Measurements from ENCODE around the gene PCDHGA1.
A peak's percentile ranks its signal among the peaks of the same experiment; 100 is the strongest.
"Not testable (repeated sequence)": the region's sequence is repeated elsewhere in the genome, so short reads cannot be mapped to it uniquely, and the experiment has no call there.

The PCDHGA1 gene

GRCh38 chr5:141330299-141331080, at the start of gene PCDHGA1:
Gene PCDHGA1 (plus strand): TSS chr5:141330514.
- no peak for DNase-seq

GRCh38 chr5:141298376-141298775, 31.9 kb upstream of the PCDHGA1 start:
- DNase-seq, result no peak

- no peak for DNase-seq
These were observed 26.6 kb upstream of the PCDHGA1 start, which contains the start of gene SLC25A2 for GRCh38 chr5:141303756-141304155. Gene SLC25A2 (minus strand): TSS chr5:141304049. CDS start chr5:141303865, 184 bp downstream.

GRCh38 chr5:141306630-141307029, 23.7 kb upstream of the PCDHGA1 start:
- DNase-seq, result no peak

- DNase-seq, result no peak
These were observed 16.6 kb upstream of the PCDHGA1 start for GRCh38 chr5:141313711-141314110.

- not testable (repeated sequence) for DNase-seq
These were observed 13.4 kb upstream of the PCDHGA1 start for GRCh38 chr5:141316963-141317362.

GRCh38 chr5:141319202-141319601, 11.1 kb upstream of the PCDHGA1 start:
- no peak for DNase-seq

- DNase-seq, result no peak
These were observed 10.6 kb upstream of the PCDHGA1 start for GRCh38 chr5:141319699-141320098.

- peak; percentile 84 to 86 for DNase-seq
These were observed 9.8 kb upstream of the PCDHGA1 start, which contains the start of gene TAF7 for GRCh38 chr5:141320225-141321169. Gene TAF7 (minus strand): TSS chr5:141320784. CDS start chr5:141320044, 740 bp downstream.

GRCh38 chr5:141322261-141322660, 8.1 kb upstream of the PCDHGA1 start:
- DNase-seq, result no peak

GRCh38 chr5:141326088-141326854, 4.0 kb upstream of the PCDHGA1 start:
- peak; percentile 57 to 66 for DNase-seq

GRCh38 chr5:141328231-141328630, 2.1 kb upstream of the PCDHGA1 start:
- DNase-seq, result no peak

GRCh38 chr5:141332571-141332970, 2.3 kb downstream of the PCDHGA1 start:
- not testable (repeated sequence) for DNase-seq

GRCh38 chr5:141338538-141339306, 8.4 kb downstream of the PCDHGA1 start, which contains the start of gene PCDHGA2:
Gene PCDHGA2 (plus strand): TSS chr5:141338760.
- DNase-seq, result no peak

GRCh38 chr5:141340781-141341354, 10.6 kb downstream of the PCDHGA1 start:
- not testable (repeated sequence) for DNase-seq

GRCh38 chr5:141342773-141343172, 12.5 kb downstream of the PCDHGA1 start:
- DNase-seq, result no peak

- DNase-seq, result no peak
These were observed 13.1 kb downstream of the PCDHGA1 start, which contains the start of gene PCDHGA3 for GRCh38 chr5:141343242-141343952. Gene PCDHGA3 (plus strand): TSS chr5:141343829. CDS start chr5:141344034, 205 bp downstream.

GRCh38 chr5:141343953-141344463, 13.7 kb downstream of the PCDHGA1 start:
- DNase-seq, result no peak

- no peak for DNase-seq
These were observed 15.0 kb downstream of the PCDHGA1 start for GRCh38 chr5:141345327-141345726.

GRCh38 chr5:141346017-141346416, 15.7 kb downstream of the PCDHGA1 start:
- not testable (repeated sequence) for DNase-seq

Measured in hippocampal formation (tissue), 2 donors.